ENCODE measurements around the gene RALGDS.
"Not testable (repeated sequence)": the region's sequence is repeated elsewhere in the genome, so short reads cannot be mapped to it uniquely, and the experiment has no call there.

The RALGDS gene

GRCh38 chr9:133104718-133105460 lies 16.2 kb downstream of the RALGDS start:
- DNase-seq: no peak

DNA sequence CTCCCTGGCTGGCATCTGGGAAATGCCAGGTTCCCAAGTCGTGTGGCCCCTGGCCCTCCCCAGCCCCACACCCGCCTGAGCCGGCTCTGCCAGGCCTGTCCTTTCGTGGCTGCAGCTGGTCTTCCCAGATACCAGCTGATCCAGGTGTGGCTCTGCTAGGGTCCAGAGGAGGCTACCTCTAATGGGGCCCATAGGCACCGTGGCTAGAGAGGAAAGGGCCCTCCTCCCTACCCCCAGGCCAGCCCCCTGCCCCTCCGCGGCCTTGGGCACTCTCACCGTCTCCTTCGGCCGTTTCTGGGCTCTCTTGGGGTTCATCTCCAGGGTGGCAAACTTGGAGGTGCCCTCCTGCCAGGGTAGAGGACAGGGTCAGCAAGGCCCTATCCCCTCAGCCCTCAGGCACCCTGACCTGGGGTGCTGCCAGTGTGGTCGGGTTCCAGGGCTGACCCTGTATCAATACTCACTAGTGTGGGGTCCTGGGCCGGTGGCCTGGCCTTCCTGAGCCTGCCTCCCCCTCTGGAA lies 17.0 kb downstream of the RALGDS start:
- no peak for DNase-seq

- DNase-seq: peak in 1 of 2 experiments; percentile 47
Measured at GRCh38 chr9:133103183-133103986, 17.7 kb downstream of the RALGDS start.

- DNase-seq: no peak
Measured at GRCh38 chr9:133102190-133103021, 18.6 kb downstream of the RALGDS start.

DNA sequence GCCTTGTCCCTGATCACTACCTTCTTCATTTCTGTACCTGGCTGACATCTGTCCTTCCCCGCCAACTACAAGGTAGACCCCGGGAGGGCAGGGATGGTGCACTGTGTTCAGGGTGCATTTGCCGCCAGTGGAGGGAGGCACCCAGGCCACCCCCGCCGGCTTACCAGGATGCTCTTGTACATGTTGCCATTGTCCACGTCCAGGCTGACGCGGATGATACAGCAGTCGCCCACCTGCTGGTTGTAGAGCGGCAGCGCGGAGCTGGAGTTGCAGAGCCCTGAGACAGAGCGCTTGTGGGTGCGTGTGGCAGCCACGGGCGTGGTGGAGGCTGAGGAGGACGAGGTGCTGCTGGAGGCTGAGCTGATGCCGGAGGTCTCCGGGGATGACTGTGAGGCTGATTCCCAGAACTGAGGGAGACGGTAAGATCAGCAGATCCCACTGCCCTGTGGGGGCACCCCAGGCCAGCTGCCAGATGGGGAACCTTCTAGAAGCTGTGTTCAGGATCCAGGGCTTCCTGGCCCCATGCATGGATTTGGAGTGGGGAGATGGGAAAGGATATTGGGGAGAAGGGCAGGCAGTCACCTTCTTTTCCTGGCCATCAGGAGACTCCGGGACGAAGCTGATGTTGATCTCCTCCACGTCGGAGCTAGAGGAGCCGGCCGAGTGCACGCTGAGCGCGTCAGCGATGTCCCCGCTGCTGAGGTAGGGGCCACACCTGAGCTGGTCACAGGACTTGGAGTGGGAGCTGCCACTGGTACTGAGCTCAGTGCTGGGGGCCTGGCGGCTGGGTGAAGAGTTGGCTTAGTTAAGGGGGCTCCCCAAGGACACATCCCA lies 19.5 kb downstream of the RALGDS start:
- DNase-seq: no peak

DNA sequence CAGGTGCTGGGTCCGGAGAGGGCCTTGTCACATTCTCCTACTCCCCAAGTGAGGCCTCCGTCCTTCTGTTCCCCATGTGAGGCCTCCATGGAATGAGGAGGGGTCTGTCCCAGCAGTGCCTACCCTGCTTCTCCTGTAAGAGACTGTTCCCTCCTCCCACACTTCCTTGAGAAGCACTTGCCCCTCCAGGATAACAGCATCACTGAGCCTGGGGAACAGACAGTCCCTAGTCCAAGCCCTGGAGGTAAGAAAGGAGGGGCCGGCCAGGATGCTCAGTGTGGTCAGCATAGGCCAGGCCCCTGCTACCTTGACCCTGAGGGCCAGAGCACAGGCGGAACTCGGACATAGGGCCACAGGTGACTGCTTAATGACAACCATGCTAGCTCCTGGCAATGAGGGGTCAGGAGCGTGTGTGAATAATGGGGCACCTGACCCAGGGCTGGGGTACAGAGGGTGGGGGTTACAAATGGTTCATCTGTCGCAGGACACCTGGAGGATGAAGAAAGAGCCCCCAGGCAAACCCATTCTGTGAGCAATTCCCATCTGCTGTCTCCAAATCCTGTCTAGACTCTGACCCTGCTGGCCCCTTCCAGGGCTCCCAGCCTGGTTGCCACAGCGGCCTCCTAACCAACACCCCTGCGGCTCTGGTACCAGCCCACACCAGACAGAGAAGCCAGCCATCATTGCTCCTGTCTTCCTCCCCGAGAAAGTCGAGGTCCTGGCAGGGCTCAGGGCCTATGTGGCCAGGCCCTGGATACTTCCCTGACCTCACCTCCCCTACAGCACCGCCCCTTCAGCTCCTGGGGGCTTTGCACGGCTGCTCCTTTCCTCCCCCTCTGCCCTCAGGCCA lies 20.3 kb downstream of the RALGDS start:
- no peak for DNase-seq

DNA sequence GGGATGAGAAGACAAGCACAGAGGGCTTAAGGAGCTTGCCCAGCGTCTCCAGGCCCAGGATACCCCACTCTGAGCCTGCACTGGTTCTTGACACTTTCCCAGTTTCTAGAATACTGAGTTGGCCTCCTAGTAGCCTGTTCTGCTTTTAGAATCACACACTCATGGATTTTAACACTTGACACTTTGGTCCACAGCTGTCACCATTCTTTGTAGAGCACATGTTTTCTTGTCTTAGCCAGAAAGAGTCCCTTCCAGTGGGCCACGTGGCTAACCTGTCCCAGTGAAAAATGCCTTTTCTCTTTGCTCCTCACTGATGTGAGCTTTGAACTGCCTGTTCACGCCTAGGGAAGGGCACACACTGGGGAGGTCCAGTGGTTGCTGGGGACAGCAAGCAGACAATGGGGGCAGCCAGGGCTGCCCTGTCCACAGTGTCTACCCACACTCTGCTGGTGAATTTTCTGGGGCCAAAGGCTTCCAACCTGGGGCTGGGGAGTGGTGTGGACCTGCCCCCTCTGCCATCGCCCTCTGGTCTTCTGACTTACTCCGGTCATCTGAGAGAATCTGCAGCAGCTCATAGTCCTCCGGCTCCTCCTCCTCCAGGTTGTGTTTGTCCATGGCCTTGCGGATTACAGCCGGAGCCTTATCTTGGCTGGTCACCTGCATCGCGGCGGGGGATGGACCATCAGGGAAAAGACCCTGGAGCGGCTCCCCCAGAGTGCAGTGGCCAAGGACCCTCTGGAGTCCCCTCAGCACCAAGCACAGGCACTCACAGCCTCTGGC lies 21.1 kb downstream of the RALGDS start:
- DNase-seq: no peak

GRCh38 chr9:133098871-133099270 lies 22.2 kb downstream of the RALGDS start:
- no peak for DNase-seq

- DNase-seq: no peak
Measured at GRCh38 chr9:133098104-133098754, 22.8 kb downstream of the RALGDS start.

- no peak for DNase-seq
Measured at GRCh38 chr9:133094842-133095393, 26.1 kb downstream of the RALGDS start.

- DNase-seq: not testable (repeated sequence)
Measured at GRCh38 chr9:133094351-133094750, 26.7 kb downstream of the RALGDS start.

- DNase-seq: no peak
Measured at GRCh38 chr9:133090752-133091385, 30.2 kb downstream of the RALGDS start.

DNA sequence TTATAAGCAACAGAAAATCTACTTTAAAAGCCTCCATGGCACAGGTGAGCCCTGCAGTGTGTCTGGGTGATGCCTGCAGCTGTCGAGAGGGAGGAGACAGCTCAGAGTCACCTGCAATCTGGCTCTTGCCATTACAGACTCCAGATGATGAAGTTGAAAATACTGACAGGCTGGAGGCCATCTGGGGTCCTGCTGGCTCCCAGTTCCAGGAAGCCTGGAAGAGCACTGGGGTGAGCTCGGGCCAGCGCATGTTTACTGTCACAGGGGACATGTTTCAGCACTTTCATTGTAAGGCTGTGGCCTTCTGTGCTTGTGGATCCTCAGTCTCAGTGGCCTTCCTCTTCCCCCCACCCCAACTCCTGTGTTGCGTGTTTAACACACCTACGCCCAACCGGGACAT lies 30.9 kb downstream of the RALGDS start:
- DNase-seq: no peak

GRCh38 chr9:133089271-133089671 lies 31.8 kb downstream of the RALGDS start:
- no peak for DNase-seq

DNA sequence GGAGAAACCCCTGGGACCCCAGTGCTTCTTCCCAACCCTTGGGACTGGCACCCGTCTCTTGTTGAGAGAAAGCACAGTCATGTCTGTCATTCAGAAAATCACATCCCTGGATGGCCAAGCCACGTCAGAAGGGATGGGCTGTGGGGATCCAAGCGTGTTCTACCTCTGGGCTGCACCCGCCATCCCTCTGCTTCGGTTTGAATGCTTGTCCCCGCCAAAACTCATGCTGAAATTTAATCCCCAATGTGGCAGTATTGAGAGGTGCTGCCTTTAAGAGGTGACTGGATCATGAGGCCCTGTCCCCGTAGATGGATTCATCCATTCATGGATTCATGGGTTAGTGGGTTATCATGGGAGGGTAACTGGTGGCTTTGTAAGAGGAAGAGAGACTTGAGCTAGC lies 32.3 kb downstream of the RALGDS start:
- DNase-seq: no peak

DNA sequence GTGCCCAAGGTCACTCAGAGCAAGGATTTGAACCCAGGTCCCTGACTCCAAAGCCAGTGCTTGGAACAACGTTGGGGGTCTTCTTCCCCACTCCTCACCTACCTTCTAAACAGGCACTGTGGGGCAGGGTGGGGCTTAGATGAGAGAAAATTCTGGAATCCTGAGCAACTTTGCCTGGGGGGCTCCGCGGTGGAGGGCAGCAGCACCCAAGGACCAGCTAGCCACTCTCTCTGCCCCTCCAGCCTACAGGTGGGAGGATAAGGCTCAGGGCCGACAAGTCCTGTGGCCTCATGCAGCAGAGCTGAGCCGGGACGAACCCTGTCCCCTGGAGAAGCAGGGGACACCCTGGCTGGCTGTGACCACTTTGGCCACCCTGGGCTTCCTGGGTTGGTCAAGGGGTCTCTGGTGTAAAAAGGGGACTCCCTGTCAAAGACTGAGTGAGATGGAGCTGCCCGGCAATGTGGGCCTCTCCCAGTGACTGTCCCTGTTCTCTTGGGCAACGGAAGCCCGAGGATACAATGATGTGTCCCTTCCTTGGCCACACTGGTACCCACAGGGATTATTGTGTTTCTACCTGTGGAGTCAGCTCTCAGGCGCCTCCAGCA lies 32.8 kb downstream of the RALGDS start:
- no peak for DNase-seq

- no peak for DNase-seq
Measured at GRCh38 chr9:133087429-133088145, 33.5 kb downstream of the RALGDS start.

DNA sequence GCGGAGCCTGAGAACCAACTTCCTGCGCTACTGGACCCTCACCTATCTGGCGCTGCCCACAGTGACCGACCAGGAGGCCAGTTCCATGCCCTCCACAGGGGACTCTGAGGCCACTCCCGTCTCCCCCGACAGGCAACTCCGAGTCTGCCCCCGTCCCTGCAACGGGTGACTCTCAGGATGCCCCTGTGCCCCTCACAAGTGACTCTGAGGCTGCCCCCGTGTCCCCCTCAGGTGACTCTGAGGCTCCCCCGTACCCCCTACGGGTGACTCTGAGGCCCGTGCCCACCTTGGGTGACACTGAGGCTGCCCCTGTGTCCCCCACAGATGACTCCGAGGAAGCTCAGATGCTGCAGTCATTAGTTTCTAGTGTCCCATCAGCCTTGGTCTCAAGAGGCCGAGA lies 34.1 kb downstream of the RALGDS start:
- no peak for DNase-seq
